Measurements from ENCODE around the gene HDX.

GRCh38 chrX:84363051-84363450 is 139.2 kb downstream of the HDX start:
- no peak for TF ChIP-seq GATA2 (IDR thresholded peaks at IDR 0.05; ENCODE audit: low read depth, low read length)
- no peak for TF ChIP-seq GATA3 (IDR thresholded peaks at IDR 0.05; ENCODE audit: low read depth, low read length)

Data from SH-SY5Y (cell line).